ENCODE measurements around the gene NMU. TPM values are rescaled to one million over a fixed set of nuclear protein-coding genes. Genes with fewer than 3 reads are reported as not detected.
"Not testable (repeated sequence)": the region's sequence is repeated elsewhere in the genome, so short reads cannot be mapped to it uniquely, and the experiment has no call there.

The NMU gene
- total RNA-seq, 1 experiment from 2014 or later: not detected

DNA sequence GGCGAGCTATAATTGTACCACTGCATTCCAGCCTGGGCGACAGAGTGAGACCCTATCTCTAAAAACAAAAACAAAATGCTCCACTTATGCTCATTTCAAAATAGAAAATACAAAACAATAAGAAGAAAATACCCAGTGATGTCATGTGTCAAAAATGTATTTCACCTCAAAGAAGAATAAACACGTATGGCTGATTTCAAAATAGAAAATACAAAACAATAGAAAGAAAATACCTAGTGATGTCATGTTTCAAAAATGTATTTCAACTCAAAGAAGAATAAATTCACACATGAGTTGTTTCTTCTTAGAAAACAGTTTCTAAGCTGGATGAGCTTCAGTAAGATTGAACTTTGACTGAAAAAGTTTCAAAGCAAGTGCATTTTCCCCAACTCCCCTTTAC lies 23.8 kb downstream of the NMU start:
- DNase-seq (ENCODE audit: low read depth in 1 of 2, low spot score in 2 of 2): peak in 1 of 2 experiments; percentile 26
- Histone ChIP-seq H3K36me3 (no peaks in the 10 kb centered on the region), H3K27me3 (replicated peaks) (no peaks in the 10 kb centered on the region), H3K9me3 (replicated peaks) (no peaks in the 10 kb centered on the region), H3K4me1 (replicated peaks) (peaks cover 7% of the 10 kb centered on the region), H3K4me3 (no peak overlapping the region), H3K27ac (no peak overlapping the region)

- no peak for DNase-seq (ENCODE audit: low read depth in 1 of 2, low spot score in 2 of 2)
- H3K4me1 ChIP-seq (replicated peaks): peaks cover 7% of the 10 kb centered on the region
- H3K4me3 ChIP-seq: no peak overlapping the region
- H3K9me3 ChIP-seq (replicated peaks): no peaks in the 10 kb centered on the region
- no peaks in the 10 kb centered on the region for H3K27me3 ChIP-seq (replicated peaks)
- H3K27ac ChIP-seq: no peak overlapping the region; the same call in 1 of the 2 replicates
- no peaks in the 10 kb centered on the region for H3K36me3 ChIP-seq
These were observed 24.6 kb downstream of the NMU start for GRCh38 chr4:55611358-55612059.

DNA sequence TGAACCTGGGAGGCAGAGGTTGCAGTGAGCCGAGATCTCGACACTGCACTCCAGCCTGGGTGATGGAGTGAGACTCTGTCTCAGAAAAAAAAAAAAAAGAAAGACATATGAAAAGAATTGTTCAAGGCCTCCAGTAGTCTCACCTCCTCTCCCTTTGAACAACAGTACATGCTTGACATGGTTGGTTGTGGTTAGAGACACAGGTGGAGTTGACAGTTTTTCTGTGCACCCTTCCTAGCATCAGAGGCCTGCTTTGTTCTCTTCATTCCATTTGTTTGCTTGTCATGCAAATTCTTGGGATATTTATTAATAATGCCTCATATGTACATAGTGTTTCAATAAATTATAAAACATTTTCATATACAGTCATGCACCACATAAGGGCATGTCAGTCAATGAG lies 25.7 kb downstream of the NMU start:
- H3K27me3 ChIP-seq (replicated peaks): no peaks in the 10 kb centered on the region
- no peaks in the 10 kb centered on the region for H3K9me3 ChIP-seq (replicated peaks)
- no peak overlapping the region for H3K4me3 ChIP-seq
- no peaks in the 10 kb centered on the region for H3K36me3 ChIP-seq
- H3K27ac ChIP-seq: no peak overlapping the region
- peaks cover 7% of the 10 kb centered on the region for H3K4me1 ChIP-seq (replicated peaks)
- no peak for DNase-seq (ENCODE audit: low read depth in 1 of 2, low spot score in 2 of 2)

GRCh38 chr4:55609393-55609866 lies 26.7 kb downstream of the NMU start:
- DNase-seq (ENCODE audit: low read depth in 1 of 2, low spot score in 2 of 2): no peak
- Histone ChIP-seq H3K4me1 (replicated peaks) (peaks cover 7% of the 10 kb centered on the region), H3K9me3 (replicated peaks) (no peaks in the 10 kb centered on the region), H3K36me3 (no peaks in the 10 kb centered on the region), H3K4me3 (no peak overlapping the region), H3K27me3 (replicated peaks) (no peaks in the 10 kb centered on the region), H3K27ac (no peak overlapping the region)

GRCh38 chr4:55608591-55608990 lies 27.5 kb downstream of the NMU start:
- Histone ChIP-seq H3K9me3 (replicated peaks) (no peaks in the 10 kb centered on the region), H3K27me3 (replicated peaks) (no peaks in the 10 kb centered on the region), H3K36me3 (no peaks in the 10 kb centered on the region), H3K4me3 (no peak overlapping the region), H3K27ac (no peak overlapping the region), H3K4me1 (replicated peaks) (peaks cover 7% of the 10 kb centered on the region)
- no peak for DNase-seq (ENCODE audit: low read depth in 1 of 2, low spot score in 2 of 2)

DNA sequence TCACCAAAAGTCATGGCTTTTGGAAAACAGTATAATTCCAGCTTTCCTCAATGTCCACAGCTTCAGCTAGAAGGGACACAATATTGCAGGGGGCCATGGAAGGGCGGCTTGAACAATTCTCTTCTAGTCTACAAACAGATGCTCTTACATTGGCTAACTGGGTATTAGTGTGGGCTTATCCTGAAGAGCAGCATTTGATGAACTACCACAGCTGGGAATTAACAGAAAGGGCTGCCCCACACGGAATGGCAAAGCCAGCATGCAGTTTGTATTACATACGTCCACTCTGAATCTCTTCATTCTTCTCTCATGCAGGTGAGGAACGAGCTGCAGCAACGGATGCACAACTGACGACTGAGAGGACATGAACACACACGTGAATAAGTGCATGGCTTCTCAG lies 31.1 kb downstream of the NMU start:
- Histone ChIP-seq H3K9me3 (replicated peaks) (no peaks in the 10 kb centered on the region), H3K4me3 (no peak overlapping the region), H3K27me3 (replicated peaks) (no peaks in the 10 kb centered on the region), H3K27ac (no peak overlapping the region), H3K36me3 (no peaks in the 10 kb centered on the region), H3K4me1 (replicated peaks) (no peaks in the 10 kb centered on the region)
- DNase-seq (ENCODE audit: low read depth in 1 of 2, low spot score in 2 of 2): no peak

DNA sequence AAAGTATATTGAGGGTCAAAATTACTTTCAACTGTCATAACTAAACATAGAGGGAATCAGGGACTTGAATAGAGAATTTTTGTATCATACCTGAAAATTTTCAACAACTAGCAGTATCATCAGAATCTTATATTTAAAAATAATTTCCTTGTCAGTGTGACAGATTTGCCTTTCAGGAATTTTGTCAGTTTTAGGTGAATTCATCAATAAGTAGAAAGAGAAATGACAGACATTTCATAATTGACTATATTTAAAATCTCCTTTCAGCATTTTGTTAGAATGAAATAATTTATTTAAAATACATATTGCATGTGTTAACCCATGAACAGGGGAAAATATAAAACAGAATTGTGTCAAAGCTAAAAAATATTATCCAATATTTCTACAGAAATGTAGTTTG lies 35.5 kb downstream of the NMU start:
- Histone ChIP-seq H3K36me3 (no peaks in the 10 kb centered on the region), H3K9me3 (replicated peaks) (no peaks in the 10 kb centered on the region), H3K4me1 (replicated peaks) (no peaks in the 10 kb centered on the region), H3K4me3 (no peak overlapping the region), H3K27me3 (replicated peaks) (peaks cover 7% of the 10 kb centered on the region; the same call in 1 of the 2 replicates), H3K27ac (no peak overlapping the region)
- DNase-seq (ENCODE audit: low read depth in 1 of 2, low spot score in 2 of 2): no peak

GRCh38 chr4:55598641-55599040 lies 37.5 kb downstream of the NMU start:
- no peaks in the 10 kb centered on the region for H3K36me3 ChIP-seq
- DNase-seq (ENCODE audit: low read depth in 1 of 2, low spot score in 2 of 2): no peak
- peaks cover 7% of the 10 kb centered on the region; the same call in 1 of the 2 replicates for H3K27me3 ChIP-seq (replicated peaks)
- H3K9me3 ChIP-seq (replicated peaks): no peaks in the 10 kb centered on the region
- no peak overlapping the region for H3K27ac ChIP-seq
- no peak overlapping the region for H3K4me3 ChIP-seq
- H3K4me1 ChIP-seq (replicated peaks): no peaks in the 10 kb centered on the region

DNA sequence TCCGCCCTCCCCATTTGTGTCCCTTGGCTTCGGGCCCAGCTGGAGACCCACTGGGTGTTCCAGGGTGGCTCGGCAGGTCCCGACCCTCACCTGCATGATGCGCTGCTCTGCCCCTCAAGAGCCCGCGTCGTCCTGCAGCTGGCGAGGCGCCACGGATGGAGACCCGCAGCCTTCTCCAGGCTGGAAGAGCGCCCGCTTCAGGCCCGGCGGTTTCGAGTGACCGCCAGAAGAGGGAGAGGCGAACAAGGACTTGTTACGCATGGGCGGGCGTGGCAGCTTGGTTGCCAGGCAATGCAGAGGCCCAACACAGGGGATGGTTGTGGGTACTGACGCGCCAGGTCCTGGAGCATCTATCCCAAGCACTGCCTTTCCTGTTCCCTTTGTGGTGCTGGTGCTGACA lies 44.1 kb downstream of the NMU start, which contains the start of gene PDCL2:
Gene PDCL2 (minus strand): TSS at position 232 of the 400 bp plus-strand sequence. CDS start 136 bp downstream, at position 96.
- Histone ChIP-seq H3K36me3 (no peaks in the 10 kb centered on the region), H3K9me3 (replicated peaks) (no peaks in the 10 kb centered on the region)
- no peak for DNase-seq (ENCODE audit: low read depth in 1 of 2, low spot score in 2 of 2)

DNA sequence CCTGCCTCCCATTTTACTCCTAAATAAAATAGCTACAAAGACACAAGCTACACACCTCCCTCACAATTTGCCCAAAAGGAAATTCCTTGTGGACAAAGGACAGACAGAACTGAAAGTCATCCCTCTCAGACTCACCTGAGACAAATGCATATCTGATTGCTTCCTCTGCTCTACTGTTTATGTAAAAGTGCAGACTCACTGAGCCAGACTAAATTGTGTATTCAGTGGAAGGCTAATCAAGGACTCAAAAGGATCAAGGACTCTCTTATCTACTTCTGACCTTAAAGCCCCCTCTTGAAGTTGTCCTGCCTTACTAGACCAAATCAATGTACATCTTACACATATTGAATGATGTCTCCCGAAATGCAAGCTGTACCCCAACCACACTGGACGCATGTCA lies 47.9 kb downstream of the NMU start:
- DNase-seq (ENCODE audit: low read depth in 1 of 2, low spot score in 2 of 2): no peak
- H3K4me3 ChIP-seq: no peak overlapping the region
- H3K36me3 ChIP-seq: no peaks in the 10 kb centered on the region
- H3K27ac ChIP-seq: no peak overlapping the region
- H3K9me3 ChIP-seq (replicated peaks): peaks cover 4% of the 10 kb centered on the region; the same call in 1 of the 2 replicates
- H3K27me3 ChIP-seq (replicated peaks): no peaks in the 10 kb centered on the region
- H3K4me1 ChIP-seq (replicated peaks): no peaks in the 10 kb centered on the region

More for the DNA sequence above, 44.1 kb downstream of the NMU start, which contains the start of gene PDCL2:
- Histone ChIP-seq H3K27ac (no peak within 1 kb of the TSS), H3K4me3 (no peak within 1 kb of the TSS), H3K27me3 (replicated peaks) (no peaks in the 10 kb centered on the region), H3K4me1 (replicated peaks) (no peaks in the 10 kb centered on the region)

GRCh38 chr4:55582773-55583172 lies 53.3 kb downstream of the NMU start:
- H3K27me3 ChIP-seq (replicated peaks); H3K4me3 ChIP-seq: not testable (repeated sequence)

DNA sequence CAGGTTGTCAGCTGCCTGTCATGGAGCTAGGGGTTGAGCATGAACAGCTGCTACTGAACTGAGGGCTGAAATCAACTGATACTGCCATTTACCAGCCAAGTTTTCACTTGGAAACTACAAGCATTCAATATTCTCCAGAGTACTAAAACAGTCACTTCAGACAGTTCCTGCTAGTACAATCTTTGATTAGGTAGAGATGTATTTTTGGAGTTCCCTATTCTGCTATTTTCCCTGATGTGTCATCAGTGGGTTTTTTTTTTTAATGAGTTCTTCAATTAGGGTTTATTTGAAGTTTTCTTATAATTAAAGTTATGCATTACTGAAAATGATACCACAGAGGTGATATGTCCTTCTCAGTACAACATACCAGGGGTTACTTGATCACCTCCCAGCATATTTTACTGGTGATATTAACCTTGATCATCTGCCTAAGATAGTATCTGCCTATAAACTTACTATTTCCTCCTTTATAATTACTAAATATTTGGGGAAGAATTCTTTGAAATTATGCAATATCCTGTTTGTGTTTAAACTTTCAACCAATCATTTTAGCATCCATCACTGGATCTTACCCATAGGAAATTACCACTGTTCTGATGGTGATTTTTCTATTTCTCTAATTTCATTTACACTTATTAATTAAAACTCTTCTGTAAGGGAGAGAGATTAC lies 57.6 kb downstream of the NMU start:
- no peaks in the 10 kb centered on the region for H3K36me3 ChIP-seq
- no peaks in the 10 kb centered on the region for H3K27me3 ChIP-seq (replicated peaks)
- no peak for DNase-seq (ENCODE audit: low read depth in 1 of 2, low spot score in 2 of 2)
- H3K4me1 ChIP-seq (replicated peaks): no peaks in the 10 kb centered on the region
- H3K9me3 ChIP-seq (replicated peaks): peaks cover 4% of the 10 kb centered on the region
- no peak overlapping the region for H3K4me3 ChIP-seq
- H3K27ac ChIP-seq: no peak overlapping the region

More at GRCh38 chr4:55582773-55583172, 53.3 kb downstream of the NMU start:
- not testable (repeated sequence) for H3K36me3 ChIP-seq; H3K27ac ChIP-seq; DNase-seq (ENCODE audit: low read depth in 1 of 2, low spot score in 2 of 2); H3K4me1 ChIP-seq (replicated peaks); H3K9me3 ChIP-seq (replicated peaks)

DNA sequence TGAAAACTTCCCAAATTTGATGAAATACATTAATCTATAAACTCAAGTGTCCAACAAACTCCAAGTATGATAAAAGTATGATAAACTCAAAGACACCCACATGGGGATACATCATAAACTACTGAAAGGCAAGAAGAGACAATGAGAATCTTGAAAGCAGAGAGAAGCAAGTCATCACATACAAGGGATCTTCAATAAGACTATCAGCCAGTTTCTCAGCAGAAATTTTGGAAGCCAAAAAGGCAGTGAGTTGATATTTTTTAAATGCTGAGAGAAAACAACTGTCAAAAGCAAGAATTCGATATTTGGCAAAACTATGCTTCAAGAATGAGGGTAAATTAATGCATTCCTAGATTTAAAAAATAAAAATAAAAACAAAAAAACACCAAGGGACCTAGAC lies 60.6 kb downstream of the NMU start:
- Histone ChIP-seq H3K9me3 (replicated peaks) (no peaks in the 10 kb centered on the region; the same call in 1 of the 2 replicates), H3K4me3 (no peak overlapping the region), H3K27ac (no peak overlapping the region), H3K36me3 (no peaks in the 10 kb centered on the region), H3K4me1 (replicated peaks) (no peaks in the 10 kb centered on the region), H3K27me3 (replicated peaks) (no peaks in the 10 kb centered on the region)
- no peak for DNase-seq (ENCODE audit: low read depth in 1 of 2, low spot score in 2 of 2)

DNA sequence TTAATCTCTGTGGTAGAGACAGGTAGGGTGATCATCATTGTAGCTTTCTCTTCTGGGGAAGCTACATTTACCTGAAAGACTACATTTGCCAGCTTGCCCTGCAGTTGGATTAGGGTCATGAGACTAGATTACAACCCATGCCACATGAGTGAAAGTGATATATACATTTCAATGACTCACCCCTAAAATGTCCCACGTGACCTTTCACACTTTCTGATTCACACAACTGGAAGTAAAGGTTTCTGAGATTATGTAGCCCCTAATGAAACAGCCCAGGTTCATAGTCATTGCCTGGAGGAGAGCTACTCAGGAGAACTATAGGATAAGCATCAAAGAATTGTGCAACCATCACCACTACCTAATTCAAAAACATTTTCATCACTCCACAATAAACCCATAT lies 61.8 kb downstream of the NMU start:
- H3K27me3 ChIP-seq (replicated peaks): no peaks in the 10 kb centered on the region
- no peaks in the 10 kb centered on the region for H3K36me3 ChIP-seq
- no peaks in the 10 kb centered on the region; the same call in 1 of the 2 replicates for H3K9me3 ChIP-seq (replicated peaks)
- no peak for DNase-seq (ENCODE audit: low read depth in 1 of 2, low spot score in 2 of 2)
- H3K27ac ChIP-seq: no peak overlapping the region
- H3K4me3 ChIP-seq: no peak overlapping the region
- no peaks in the 10 kb centered on the region for H3K4me1 ChIP-seq (replicated peaks)
